Epidermal melanocyte (primary cell): ENCODE data around the gene LEF1.

ENCODE experiments used
- DNase-seq: peaks from one replicate; pipeline ENCODE4 v3.0.0; 2011; ENCODE audit warnings: low spot score; ENCODE audit not compliant: insufficient read length

LEF1 gene

GRCh38 chr4:108149588-108150380, 18.9 kb downstream of the LEF1 start:
- DNase-seq = no peak

- no peak for DNase-seq
These were observed 20.4 kb downstream of the LEF1 start for GRCh38 chr4:108148316-108148715.

GRCh38 chr4:108146819-108147218, 21.9 kb downstream of the LEF1 start:
- DNase-seq = no peak

- no peak for DNase-seq
These were observed 22.4 kb downstream of the LEF1 start for GRCh38 chr4:108146336-108146735.

GRCh38 chr4:108144451-108144850, 24.3 kb downstream of the LEF1 start:
- DNase-seq = no peak

GRCh38 chr4:108143515-108143914, 25.2 kb downstream of the LEF1 start:
- DNase-seq = no peak

- no peak for DNase-seq
These were observed 25.9 kb downstream of the LEF1 start for GRCh38 chr4:108142870-108143269.

GRCh38 chr4:108141213-108141950, 27.4 kb downstream of the LEF1 start:
- no peak for DNase-seq

- no peak for DNase-seq
These were observed 28.4 kb downstream of the LEF1 start for GRCh38 chr4:108140328-108140727.

- no peak for DNase-seq
These were observed 29.6 kb downstream of the LEF1 start for GRCh38 chr4:108139089-108139488.

GRCh38 chr4:108135549-108136209, 33.1 kb downstream of the LEF1 start:
- DNase-seq = no peak

- no peak for DNase-seq
These were observed 37.8 kb downstream of the LEF1 start for GRCh38 chr4:108130955-108131354.

GRCh38 chr4:108129196-108129595, 39.5 kb downstream of the LEF1 start:
- no peak for DNase-seq

- DNase-seq = no peak
These were observed 41.9 kb downstream of the LEF1 start for GRCh38 chr4:108126806-108127205.

- no peak for DNase-seq
These were observed 47.9 kb downstream of the LEF1 start for GRCh38 chr4:108120789-108121188.

GRCh38 chr4:108119199-108119800, 49.4 kb downstream of the LEF1 start:
- no peak for DNase-seq

- no peak for DNase-seq
These were observed 50.2 kb downstream of the LEF1 start for GRCh38 chr4:108118505-108118904.

GRCh38 chr4:108117418-108118182, 51.1 kb downstream of the LEF1 start:
- DNase-seq = no peak

- DNase-seq = no peak
These were observed 52.1 kb downstream of the LEF1 start for GRCh38 chr4:108116423-108117168.

- no peak for DNase-seq
These were observed 53.6 kb downstream of the LEF1 start for GRCh38 chr4:108115168-108115526.
